ENCODE measurements around the gene PRDX3.

The PRDX3 gene

GRCh38 chr10:119178372-119179119 is at the start of gene PRDX3:
Gene PRDX3 (minus strand): TSS chr10:119178812. CDS start chr10:119178790, 22 bp downstream.
- DNase-seq: peak; percentile 50

GRCh38 chr10:119227825-119228224 is 49.2 kb upstream of the PRDX3 start:
- DNase-seq: no peak

- no peak for DNase-seq
Observed at GRCh38 chr10:119225083-119225658, 46.6 kb upstream of the PRDX3 start.

- DNase-seq: no peak
Observed at GRCh38 chr10:119222966-119223386, 44.4 kb upstream of the PRDX3 start.

- no peak for DNase-seq
Observed at GRCh38 chr10:119222537-119222936, 43.9 kb upstream of the PRDX3 start.

GRCh38 chr10:119221666-119222065 is 43.1 kb upstream of the PRDX3 start:
- no peak for DNase-seq

GRCh38 chr10:119221201-119221600 is 42.6 kb upstream of the PRDX3 start:
- no peak for DNase-seq

GRCh38 chr10:119219871-119220270 is 41.3 kb upstream of the PRDX3 start:
- no peak for DNase-seq

GRCh38 chr10:119217991-119218490 is 39.4 kb upstream of the PRDX3 start:
- no peak for DNase-seq

- DNase-seq: no peak
Observed at GRCh38 chr10:119217401-119217800, 38.8 kb upstream of the PRDX3 start.

- no peak for DNase-seq
Observed at GRCh38 chr10:119216127-119216526, 37.5 kb upstream of the PRDX3 start.

- no peak for DNase-seq
Observed at GRCh38 chr10:119215371-119215770, 36.8 kb upstream of the PRDX3 start.

- no peak for DNase-seq
Observed at GRCh38 chr10:119211625-119212441, 33.2 kb upstream of the PRDX3 start.

- DNase-seq: no peak
Observed at GRCh38 chr10:119211176-119211575, 32.6 kb upstream of the PRDX3 start.

- no peak for DNase-seq
Observed at GRCh38 chr10:119210633-119211032, 32.0 kb upstream of the PRDX3 start.

GRCh38 chr10:119209736-119210355 is 31.2 kb upstream of the PRDX3 start:
- DNase-seq: no peak

- DNase-seq: no peak
Observed at GRCh38 chr10:119209035-119209735, 30.6 kb upstream of the PRDX3 start.

GRCh38 chr10:119208553-119208940 is 29.9 kb upstream of the PRDX3 start:
- no peak for DNase-seq

- no peak for DNase-seq
Observed at GRCh38 chr10:119207713-119208552, 29.3 kb upstream of the PRDX3 start.

- peak; percentile 96 for DNase-seq
Observed at GRCh38 chr10:119207366-119207666, 28.7 kb upstream of the PRDX3 start, which contains the start of gene GRK5. Gene GRK5 (plus strand): TSS chr10:119207571. CDS start chr10:119207918, 347 bp downstream.

GRCh38 chr10:119206603-119207365 is 28.2 kb upstream of the PRDX3 start:
- peak; percentile 81 for DNase-seq

Data from 8988T (cell line).